ENCODE data around the gene WFS1. TPM values are rescaled to one million over a fixed set of nuclear protein-coding genes. Genes with fewer than 3 reads are reported as not detected.

WFS1 gene
- total RNA-seq, 1 donor from 2014 or later = 26.0 TPM

DNA sequence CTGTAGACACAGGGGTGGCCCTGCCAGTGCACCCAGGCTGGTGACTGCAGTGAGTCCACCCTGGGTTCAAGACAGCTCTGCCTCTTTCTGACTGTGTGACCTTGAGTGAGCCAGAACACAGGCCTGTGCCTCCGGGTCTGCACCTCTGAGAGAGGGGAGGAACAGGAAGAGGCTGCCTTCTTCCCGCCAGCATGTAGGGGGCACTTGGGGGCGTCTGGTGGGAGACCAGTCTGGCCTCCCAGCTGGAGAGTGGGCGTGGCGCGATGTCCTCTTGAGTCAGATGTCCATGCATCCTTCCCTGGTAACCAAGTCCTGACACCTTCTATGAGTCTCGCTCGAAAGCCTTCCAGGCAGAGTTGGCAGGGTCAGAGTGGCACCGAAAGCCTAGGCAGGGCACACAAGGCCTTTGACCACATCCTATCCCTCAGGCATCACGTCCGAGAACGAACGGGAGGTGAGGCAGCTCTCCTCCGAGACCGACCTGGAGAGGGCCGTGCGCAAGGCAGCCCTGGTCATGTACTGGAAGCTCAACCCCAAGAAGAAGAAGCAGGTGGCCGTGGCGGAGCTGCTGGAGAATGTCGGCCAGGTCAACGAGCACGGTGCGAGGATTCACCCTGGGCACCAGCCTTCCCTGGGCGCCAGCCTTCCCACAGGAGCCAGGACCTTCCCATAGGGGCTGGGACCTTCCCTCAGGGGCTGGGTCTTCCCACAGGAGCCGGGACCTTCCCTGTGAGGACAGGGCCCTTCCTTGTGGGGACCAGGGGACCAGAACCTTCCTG is 21.3 kb downstream of the WFS1 start:
- Histone ChIP-seq H3K27me3 (ENCODE audit: control insufficient read depth, insufficient read depth, low read length) (no peaks in the 10 kb centered on the region), H3K4me3 (ENCODE audit: low read depth, low read length) (no peak overlapping the region), H3K36me3 (ENCODE audit: control insufficient read depth, insufficient read depth, low read length) (no peaks in the 10 kb centered on the region)
- no peak for DNase-seq (ENCODE audit: low read depth)
- TF ChIP-seq CTCF (IDR thresholded peaks at IDR 0.05; ENCODE audit: insufficient read depth, low read length, poor library complexity, severe bottlenecking) = no peak

GRCh38 chr4:6291784-6292297 is 22.2 kb downstream of the WFS1 start:
- Histone ChIP-seq H3K36me3 (ENCODE audit: control insufficient read depth, insufficient read depth, low read length) (no peaks in the 10 kb centered on the region), H3K4me3 (ENCODE audit: low read depth, low read length) (no peak overlapping the region), H3K27me3 (ENCODE audit: control insufficient read depth, insufficient read depth, low read length) (no peaks in the 10 kb centered on the region)
- no peak for DNase-seq (ENCODE audit: low read depth)
- TF ChIP-seq CTCF (IDR thresholded peaks at IDR 0.05; ENCODE audit: insufficient read depth, low read length, poor library complexity, severe bottlenecking) = no peak

GRCh38 chr4:6292376-6293096 is 22.9 kb downstream of the WFS1 start:
- no peaks in the 10 kb centered on the region for H3K27me3 ChIP-seq (ENCODE audit: control insufficient read depth, insufficient read depth, low read length)
- TF ChIP-seq CTCF (IDR thresholded peaks at IDR 0.05; ENCODE audit: insufficient read depth, low read length, poor library complexity, severe bottlenecking) = no peak
- no peak for DNase-seq (ENCODE audit: low read depth)
- no peak overlapping the region for H3K4me3 ChIP-seq (ENCODE audit: low read depth, low read length)
- H3K36me3 ChIP-seq (ENCODE audit: control insufficient read depth, insufficient read depth, low read length) = no peaks in the 10 kb centered on the region

DNA sequence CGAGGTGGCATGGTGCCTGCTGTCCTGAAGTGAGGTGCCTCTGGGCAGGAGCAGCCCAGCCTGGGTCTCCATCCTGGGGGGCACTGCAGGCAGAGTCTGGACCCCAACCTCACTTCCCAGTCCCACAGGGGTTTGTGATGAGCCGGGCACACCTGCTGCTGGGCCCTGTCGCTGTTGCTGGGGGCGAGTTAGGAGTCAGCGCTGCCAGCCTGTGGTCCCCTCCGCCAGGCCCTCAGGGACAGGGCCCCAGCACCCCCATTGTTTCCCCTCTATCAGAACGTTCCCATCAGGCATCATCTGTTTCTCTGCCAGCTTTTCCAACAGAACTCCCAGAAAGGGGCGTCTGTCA is 23.4 kb downstream of the WFS1 start:
- no peaks in the 10 kb centered on the region for H3K36me3 ChIP-seq (ENCODE audit: control insufficient read depth, insufficient read depth, low read length)
- H3K4me3 ChIP-seq (ENCODE audit: low read depth, low read length) = no peak overlapping the region
- no peak for TF ChIP-seq CTCF (IDR thresholded peaks at IDR 0.05; ENCODE audit: insufficient read depth, low read length, poor library complexity, severe bottlenecking)
- no peaks in the 10 kb centered on the region for H3K27me3 ChIP-seq (ENCODE audit: control insufficient read depth, insufficient read depth, low read length)
- DNase-seq (ENCODE audit: low read depth) = no peak

GRCh38 chr4:6293661-6294060 is 24.0 kb downstream of the WFS1 start:
- TF ChIP-seq CTCF (IDR thresholded peaks at IDR 0.05; ENCODE audit: insufficient read depth, low read length, poor library complexity, severe bottlenecking) = no peak
- DNase-seq (ENCODE audit: low read depth) = no peak
- no peak overlapping the region for H3K4me3 ChIP-seq (ENCODE audit: low read depth, low read length)
- no peaks in the 10 kb centered on the region for H3K27me3 ChIP-seq (ENCODE audit: control insufficient read depth, insufficient read depth, low read length)
- H3K36me3 ChIP-seq (ENCODE audit: control insufficient read depth, insufficient read depth, low read length) = no peaks in the 10 kb centered on the region
